GM18907 (cell line): ENCODE measurements around the gene ARHGEF11.

Experiments used
- ATAC-seq: cut with Tn5 transposase; IDR thresholded peaks from one replicate; pipeline ENCODE4 v1.9.1; 2021; ENCODE audit warnings: mild to moderate bottlenecking, moderate library complexity; ENCODE audit not compliant: unreplicated experiment

ARHGEF11 gene

GRCh38 chr1:156912861-156913808 lies 132.4 kb downstream of the ARHGEF11 start:
- ATAC-seq, result no peak

GRCh38 chr1:156912310-156912709 lies 133.2 kb downstream of the ARHGEF11 start:
- ATAC-seq, result no peak

- ATAC-seq, result no peak
Observed at GRCh38 chr1:156911577-156912298, 133.8 kb downstream of the ARHGEF11 start.

- ATAC-seq, result no peak
Observed at GRCh38 chr1:156910309-156910782, 135.2 kb downstream of the ARHGEF11 start.

GRCh38 chr1:156909671-156910070 lies 135.9 kb downstream of the ARHGEF11 start:
- ATAC-seq, result no peak

- no peak for ATAC-seq
Observed at GRCh38 chr1:156908955-156909354, 136.6 kb downstream of the ARHGEF11 start.

- ATAC-seq, result no peak
Observed at GRCh38 chr1:156908541-156908940, 137.0 kb downstream of the ARHGEF11 start.

- no peak for ATAC-seq
Observed at GRCh38 chr1:156906206-156906906, 139.2 kb downstream of the ARHGEF11 start.

GRCh38 chr1:156905651-156906050 lies 139.9 kb downstream of the ARHGEF11 start:
- no peak for ATAC-seq

GRCh38 chr1:156905176-156905575 lies 140.4 kb downstream of the ARHGEF11 start:
- no peak for ATAC-seq

GRCh38 chr1:156904187-156904959 lies 141.2 kb downstream of the ARHGEF11 start:
- ATAC-seq, result no peak

- no peak for ATAC-seq
Observed at GRCh38 chr1:156903328-156904091, 142.0 kb downstream of the ARHGEF11 start.

GRCh38 chr1:156901966-156902915 lies 143.3 kb downstream of the ARHGEF11 start:
- ATAC-seq, result no peak

- ATAC-seq, result no peak
Observed at GRCh38 chr1:156901590-156901900, 144.0 kb downstream of the ARHGEF11 start.

- no peak for ATAC-seq
Observed at GRCh38 chr1:156900896-156901589, 144.5 kb downstream of the ARHGEF11 start.

GRCh38 chr1:156899956-156900718 lies 145.4 kb downstream of the ARHGEF11 start:
- no peak for ATAC-seq

GRCh38 chr1:156898971-156899664 lies 146.4 kb downstream of the ARHGEF11 start:
- ATAC-seq, result no peak
